ENCODE results near the gene NEK5.
"Not testable (repeated sequence)": the region's sequence is repeated elsewhere in the genome, so short reads cannot be mapped to it uniquely, and the experiment has no call there.

NEK5 gene

GRCh38 chr13:52109116-52109670 lies 19.7 kb downstream of the NEK5 start:
- no peak for DNase-seq (ENCODE audit: low read depth)
- H3K4me3 ChIP-seq (ENCODE audit: low read length) = no peak overlapping the region
- no peak for TF ChIP-seq CTCF (conservative IDR thresholded peaks at IDR 0.05; ENCODE audit: low read length)

DNA sequence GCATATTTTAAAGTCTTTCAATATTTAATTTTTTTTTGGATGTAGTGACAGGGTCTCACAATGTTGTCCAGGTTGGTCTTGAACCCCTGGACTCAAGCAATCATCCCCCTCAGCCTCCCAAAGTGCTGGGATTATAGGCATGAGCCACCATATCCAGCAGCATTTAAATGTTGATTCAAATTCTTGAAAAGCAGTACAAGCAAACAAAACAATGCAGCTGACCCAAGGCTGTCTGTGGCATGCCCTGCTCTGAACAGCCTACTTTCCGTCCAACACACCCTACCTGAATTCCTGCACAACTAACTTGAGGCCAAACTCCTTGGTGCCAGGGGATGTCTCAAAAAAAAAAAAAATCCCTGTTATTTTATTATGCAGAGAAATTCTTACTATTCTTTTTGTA lies 23.0 kb downstream of the NEK5 start:
- no peak for TF ChIP-seq CTCF (conservative IDR thresholded peaks at IDR 0.05; ENCODE audit: low read length)
- no peak overlapping the region for H3K4me3 ChIP-seq (ENCODE audit: low read length)
- DNase-seq (ENCODE audit: low read depth) = no peak

DNA sequence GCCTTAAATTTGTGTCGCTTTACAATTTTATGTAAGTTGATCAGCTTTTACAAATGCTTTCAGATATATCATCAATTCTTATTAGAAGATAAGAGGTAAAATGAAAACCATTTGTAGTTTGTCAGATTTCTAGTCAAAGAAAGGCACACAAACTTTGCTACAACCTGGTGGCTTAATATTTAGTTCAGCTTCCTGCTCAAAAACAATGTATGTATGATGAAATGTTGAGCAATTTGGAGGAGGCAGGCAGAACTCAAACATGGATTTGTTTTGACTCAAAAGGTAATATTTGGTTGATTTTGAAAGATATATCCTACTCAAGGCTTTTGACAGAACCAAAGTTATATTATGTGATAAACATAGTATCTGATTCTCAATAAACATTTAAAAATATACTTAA lies 24.2 kb downstream of the NEK5 start:
- DNase-seq (ENCODE audit: low read depth) = peak; percentile 15
- H3K4me3 ChIP-seq (ENCODE audit: low read length) = no peak overlapping the region
- TF ChIP-seq CTCF (conservative IDR thresholded peaks at IDR 0.05; ENCODE audit: low read length) = no peak

GRCh38 chr13:52103386-52103785 lies 25.5 kb downstream of the NEK5 start:
- H3K4me3 ChIP-seq (ENCODE audit: low read length) = no peak overlapping the region
- no peak for TF ChIP-seq CTCF (conservative IDR thresholded peaks at IDR 0.05; ENCODE audit: low read length)
- DNase-seq (ENCODE audit: low read depth) = no peak

- not testable (repeated sequence) for H3K4me3 ChIP-seq (ENCODE audit: low read length); DNase-seq (ENCODE audit: low read depth)
Measured at GRCh38 chr13:52102423-52102822, 26.4 kb downstream of the NEK5 start.

DNA sequence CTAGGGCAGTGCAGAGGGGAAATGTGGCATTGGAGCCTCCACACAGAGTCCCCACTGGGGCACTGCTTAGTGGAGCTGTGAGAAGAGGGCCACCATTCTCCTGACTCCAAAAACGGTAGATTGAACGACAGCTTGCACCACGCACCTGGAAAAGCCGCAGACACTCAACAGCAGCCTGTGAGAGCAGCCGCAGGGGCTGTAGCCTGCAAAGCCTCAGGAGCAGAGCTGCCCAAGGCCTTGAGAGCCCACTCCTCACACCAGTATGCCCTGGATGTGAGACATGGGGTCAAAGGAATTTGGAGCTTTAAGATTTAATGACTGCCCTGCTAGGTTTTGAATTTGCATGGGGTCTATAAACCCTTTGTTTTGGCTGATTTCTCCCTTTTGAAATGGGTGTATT lies 31.7 kb downstream of the NEK5 start:
- no peak for TF ChIP-seq CTCF (conservative IDR thresholded peaks at IDR 0.05; ENCODE audit: low read length)
- no peak overlapping the region for H3K4me3 ChIP-seq (ENCODE audit: low read length)
- no peak for DNase-seq (ENCODE audit: low read depth)

- no peak overlapping the region for H3K4me3 ChIP-seq (ENCODE audit: low read length)
- TF ChIP-seq CTCF (conservative IDR thresholded peaks at IDR 0.05; ENCODE audit: low read length) = no peak
- no peak for DNase-seq (ENCODE audit: low read depth)
Measured at GRCh38 chr13:52096748-52097147, 32.1 kb downstream of the NEK5 start.

GRCh38 chr13:52096062-52096461 lies 32.8 kb downstream of the NEK5 start:
- no peak overlapping the region for H3K4me3 ChIP-seq (ENCODE audit: low read length)
- DNase-seq (ENCODE audit: low read depth) = no peak
- no peak for TF ChIP-seq CTCF (conservative IDR thresholded peaks at IDR 0.05; ENCODE audit: low read length)
